Measurements from ENCODE around the gene PPP1R12C. TPM values are rescaled to one million over a fixed set of nuclear protein-coding genes. Genes with fewer than 3 reads are reported as not detected.

PPP1R12C gene
- total RNA-seq, 1 experiment from 2014 or later = 92.3 TPM

GRCh38 chr19:55131421-55131820, 14.0 kb upstream of the PPP1R12C start (continued):
- TF ChIP-seq ARID4B (CRISPR knock-in tag; IDR thresholded peaks at IDR 0.05; ENCODE audit: borderline replicate concordance) (no peak), RELA (CRISPR knock-in tag; IDR thresholded peaks at IDR 0.05; ENCODE audit: borderline replicate concordance) (no peak), IRF2 (CRISPR knock-in tag; IDR thresholded peaks at IDR 0.05; ENCODE audit: borderline replicate concordance, low read depth) (no peak), PRDM15 (CRISPR knock-in tag; IDR thresholded peaks at IDR 0.05) (no peak), MYBL2 (CRISPR knock-in tag; IDR thresholded peaks at IDR 0.05) (no peak), NFATC4 (CRISPR knock-in tag; IDR thresholded peaks at IDR 0.05) (no peak)

- CTCF ChIA-PET = interaction anchor here (0.6 to 4.3 kb wide), 13 partner anchors 14 to 513 kb away, joined by 3 to 28 read pairs (median 7); partner anchors contain the start of genes DNAAF3 and KMT5C
- DNase-seq (ENCODE audit: low spot score) (no peak), ATAC-seq (no peak)
- H3K36me3 Mint-ChIP-seq = no peaks in the 10 kb centered on the region
- peaks cover 34% of the 10 kb centered on the region for H3K27me3 Mint-ChIP-seq (ENCODE audit: low read depth)
- TF ChIP-seq CREB1 (CRISPR knock-in tag; IDR thresholded peaks at IDR 0.05) = no peak
- TF ChIP-seq IRF1 (CRISPR knock-in tag; IDR thresholded peaks at IDR 0.05) = no peak
- TF ChIP-seq SOX15 (CRISPR knock-in tag; IDR thresholded peaks at IDR 0.05) = no peak
- TF ChIP-seq JAZF1 (CRISPR knock-in tag; IDR thresholded peaks at IDR 0.05) = no peak
- TF ChIP-seq ZNF138 (CRISPR knock-in tag; conservative IDR thresholded peaks at IDR 0.05) = no peak
- TF ChIP-seq FOXJ3 (CRISPR knock-in tag; IDR thresholded peaks at IDR 0.05; ENCODE audit: borderline replicate concordance) = no peak
- TF ChIP-seq SP1 (CRISPR knock-in tag; conservative IDR thresholded peaks at IDR 0.05) = no peak
- peak overlapping the region; percentile 97 for H3K4me3 Mint-ChIP-seq
- POLR2A ChIA-PET = interaction anchor here (0.5 to 1.1 kb wide), 3 partner anchors 28 to 218 kb away, joined by 3 to 5 read pairs (median 4); no protein-coding TSS in a partner anchor
- peaks cover 30% of the 10 kb centered on the region for H3K4me1 Mint-ChIP-seq
- H3K9me3 Mint-ChIP-seq = no peaks in the 10 kb centered on the region
- peak overlapping the region; percentile 97 for H3K27ac Mint-ChIP-seq
Observed at GRCh38 chr19:55119053-55119452, 1.6 kb upstream of the PPP1R12C start.

GRCh38 chr19:55118401-55118991, 1.1 kb upstream of the PPP1R12C start:
- peak overlapping the region; percentile 97 for H3K4me3 Mint-ChIP-seq
- no peaks in the 10 kb centered on the region for H3K36me3 Mint-ChIP-seq
- ATAC-seq = peak; percentile 52
- peak; percentile 93 for DNase-seq (ENCODE audit: low spot score)
- no peaks in the 10 kb centered on the region for H3K9me3 Mint-ChIP-seq
- H3K4me1 Mint-ChIP-seq = peaks cover 29% of the 10 kb centered on the region
- ChIA-PET POLR2A (interaction anchor here (0.5 to 1.9 kb wide), 6 partner anchors 12 to 218 kb away, joined by 3 to 7 read pairs (median 4); no protein-coding TSS in a partner anchor), CTCF (interaction anchor here (1.0 to 4.3 kb wide), 15 partner anchors 15 to 679 kb away, joined by 3 to 28 read pairs (median 7); partner anchors contain the start of genes DNAAF3 and KMT5C)
- peaks cover 28% of the 10 kb centered on the region for H3K27me3 Mint-ChIP-seq (ENCODE audit: low read depth)
- peak overlapping the region; percentile 97 for H3K27ac Mint-ChIP-seq
- TF ChIP-seq NFYB (CRISPR knock-in tag; conservative IDR thresholded peaks at IDR 0.05; ENCODE audit: low read depth) = no peak
- no peak for TF ChIP-seq ZBTB43 (CRISPR knock-in tag; IDR thresholded peaks at IDR 0.05)
- no peak for TF ChIP-seq ZNF512 (CRISPR knock-in tag; IDR thresholded peaks at IDR 0.05; ENCODE audit: borderline replicate concordance)
- TF ChIP-seq ZSCAN18 (CRISPR knock-in tag; IDR thresholded peaks at IDR 0.05) = no peak

Data from WTC11 (cell line).